LNCAP (cell line): ENCODE data around the gene SEBOX.

Experiments used
- TF ChIP-seq, protein P1 (sequence below): fragments of 450-650 bp; IDR thresholded peaks from 2 replicates; pipeline ENCODE4 v1.5.1; 2017; ENCODE audit warnings: mild to moderate bottlenecking

The SEBOX gene

DNA sequence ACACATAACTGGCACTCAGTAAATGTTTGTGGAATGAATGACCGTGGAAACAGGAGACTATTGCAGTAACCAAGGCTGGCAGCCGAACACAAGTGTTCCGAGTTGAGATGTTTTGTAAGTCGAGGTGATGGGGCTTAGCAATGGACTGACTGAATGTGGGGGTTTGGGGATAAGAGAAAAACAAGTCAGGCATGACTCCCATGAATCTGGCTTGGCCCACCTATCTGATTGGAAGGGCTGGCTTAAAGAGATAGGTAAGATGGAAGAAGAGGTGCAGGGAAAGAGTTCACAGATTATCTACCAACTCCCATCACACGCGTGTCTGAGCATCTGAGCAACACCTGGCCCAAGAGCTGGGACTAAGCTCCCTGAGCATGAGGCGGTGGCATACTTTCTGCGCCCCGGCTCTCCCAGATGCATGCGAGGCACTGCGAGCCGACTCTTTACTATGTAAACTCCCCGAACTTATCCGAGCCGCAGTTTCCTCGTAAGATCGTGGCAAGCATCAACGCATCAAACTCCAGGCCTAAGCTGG lies 30.3 kb downstream of the SEBOX start:
- TF ChIP-seq, protein P1, sequence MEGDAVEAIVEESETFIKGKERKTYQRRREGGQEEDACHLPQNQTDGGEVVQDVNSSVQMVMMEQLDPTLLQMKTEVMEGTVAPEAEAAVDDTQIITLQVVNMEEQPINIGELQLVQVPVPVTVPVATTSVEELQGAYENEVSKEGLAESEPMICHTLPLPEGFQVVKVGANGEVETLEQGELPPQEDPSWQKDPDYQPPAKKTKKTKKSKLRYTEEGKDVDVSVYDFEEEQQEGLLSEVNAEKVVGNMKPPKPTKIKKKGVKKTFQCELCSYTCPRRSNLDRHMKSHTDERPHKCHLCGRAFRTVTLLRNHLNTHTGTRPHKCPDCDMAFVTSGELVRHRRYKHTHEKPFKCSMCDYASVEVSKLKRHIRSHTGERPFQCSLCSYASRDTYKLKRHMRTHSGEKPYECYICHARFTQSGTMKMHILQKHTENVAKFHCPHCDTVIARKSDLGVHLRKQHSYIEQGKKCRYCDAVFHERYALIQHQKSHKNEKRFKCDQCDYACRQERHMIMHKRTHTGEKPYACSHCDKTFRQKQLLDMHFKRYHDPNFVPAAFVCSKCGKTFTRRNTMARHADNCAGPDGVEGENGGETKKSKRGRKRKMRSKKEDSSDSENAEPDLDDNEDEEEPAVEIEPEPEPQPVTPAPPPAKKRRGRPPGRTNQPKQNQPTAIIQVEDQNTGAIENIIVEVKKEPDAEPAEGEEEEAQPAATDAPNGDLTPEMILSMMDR, result no peak

DNA sequence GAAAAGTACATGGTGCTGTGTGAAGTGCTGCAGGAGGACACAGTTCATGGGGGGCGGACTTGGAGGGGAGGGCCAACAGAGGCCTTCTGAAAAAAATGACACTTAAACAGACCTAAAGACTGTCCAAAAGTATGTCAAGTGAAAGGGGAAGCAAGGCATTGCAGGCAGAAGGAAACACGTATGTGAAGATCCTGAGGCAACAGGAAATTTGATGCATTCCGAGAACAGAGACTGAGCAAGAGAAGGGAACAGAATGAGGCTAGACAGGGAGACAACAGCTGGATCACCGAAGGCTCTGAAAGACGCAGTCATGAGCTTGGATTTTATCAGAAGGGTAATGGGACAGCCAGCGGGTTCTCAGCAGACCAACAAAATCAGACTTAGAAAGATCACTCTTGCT lies 30.8 kb downstream of the SEBOX start:
- TF ChIP-seq, protein P1, result no peak

DNA sequence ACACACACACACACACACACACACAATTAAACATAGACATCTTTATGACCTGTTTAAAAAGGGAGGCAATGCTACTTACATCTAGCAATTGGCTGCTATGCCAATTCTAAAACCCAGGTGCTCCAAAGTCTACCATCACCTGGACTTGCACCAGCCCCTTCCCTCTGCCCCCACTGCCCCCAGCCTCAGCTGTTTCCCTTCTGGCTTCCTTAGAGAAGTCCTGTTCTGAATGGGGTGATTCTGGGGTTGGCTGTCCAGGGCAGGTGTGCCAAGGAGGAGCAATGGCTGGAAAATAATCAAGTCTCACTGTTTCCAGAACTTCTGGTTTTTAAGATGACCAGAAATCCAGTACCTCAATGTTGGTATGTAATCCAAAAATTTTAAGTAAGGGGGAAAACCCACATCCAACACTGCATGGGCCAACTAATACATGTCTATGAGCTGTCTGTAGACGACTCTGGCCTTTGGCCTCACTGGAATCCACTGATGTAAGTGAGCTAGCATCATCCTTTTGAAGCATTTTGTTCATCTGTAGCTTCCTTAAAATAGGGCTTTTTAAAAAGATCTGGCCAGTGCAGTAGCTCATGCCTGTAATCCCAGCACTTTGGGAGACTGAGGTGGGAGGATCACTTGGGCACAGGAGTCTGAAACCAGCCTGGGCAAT lies 31.8 kb downstream of the SEBOX start:
- TF ChIP-seq, protein P1, result no peak

DNA sequence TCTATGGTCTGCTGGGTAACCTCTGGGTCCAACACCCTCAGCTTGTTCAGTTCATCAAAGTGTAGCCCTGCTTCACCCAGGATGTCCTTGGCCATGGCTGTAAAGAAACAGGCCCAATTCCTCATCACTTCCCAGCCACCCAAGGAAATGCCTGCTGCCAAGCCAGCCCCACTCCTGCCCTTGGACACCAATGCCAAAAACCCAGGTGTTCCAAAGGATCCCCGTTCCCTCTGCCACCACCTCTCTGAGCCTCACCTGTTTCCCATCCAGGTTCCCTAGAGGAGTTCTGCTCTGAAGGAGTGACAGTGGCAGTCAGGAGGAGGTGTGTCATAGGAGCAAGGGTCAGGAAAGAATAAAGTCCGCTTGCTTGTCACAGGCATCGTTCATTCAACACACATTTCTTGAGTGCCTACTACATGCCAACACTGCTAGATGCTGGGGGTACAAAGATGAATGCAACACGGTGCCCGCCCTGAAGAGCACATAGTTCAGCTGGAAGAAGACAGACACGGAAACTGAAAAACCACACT lies 33.0 kb downstream of the SEBOX start:
- TF ChIP-seq, protein P1, result no peak

DNA sequence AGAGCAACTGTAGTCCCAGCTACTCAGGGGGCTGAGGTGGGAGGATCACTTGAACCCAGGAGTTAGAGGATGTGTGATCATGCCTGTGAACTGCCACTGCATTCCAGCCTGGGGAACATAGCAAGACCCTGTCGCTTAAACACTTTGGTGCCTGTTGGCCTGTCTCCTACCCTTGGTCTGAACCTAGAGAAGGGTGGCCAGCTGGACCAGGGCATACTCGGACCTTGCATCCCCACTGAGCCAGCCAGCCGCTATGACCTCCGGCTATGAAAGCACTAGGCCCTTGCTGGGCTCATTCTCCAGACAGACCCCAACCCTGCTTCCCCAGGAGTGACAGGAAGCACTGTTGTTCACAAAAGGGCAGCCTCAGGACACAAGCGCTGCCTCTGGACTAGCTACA lies 34.3 kb downstream of the SEBOX start:
- TF ChIP-seq, protein P1, result no peak

DNA sequence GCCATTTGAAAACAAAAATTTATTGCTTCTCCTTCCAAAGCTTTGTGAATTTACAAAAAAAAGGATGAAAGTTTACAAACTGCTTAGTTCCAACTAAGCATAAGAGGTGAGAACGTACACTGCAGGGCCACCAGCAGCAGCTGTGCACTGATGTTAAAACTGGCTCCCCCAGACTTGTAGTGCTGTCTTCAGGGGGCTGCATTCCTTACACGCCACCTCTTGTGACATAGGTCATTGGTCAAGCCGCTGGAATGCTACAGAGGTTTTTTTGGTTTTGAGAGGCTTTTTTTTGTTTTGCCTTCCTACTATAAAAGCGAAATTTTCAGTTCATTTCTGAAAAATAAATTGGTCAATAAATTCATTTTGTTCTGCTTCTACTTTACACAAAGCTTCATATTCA lies 36.7 kb downstream of the SEBOX start:
- TF ChIP-seq, protein P1, result no peak

DNA sequence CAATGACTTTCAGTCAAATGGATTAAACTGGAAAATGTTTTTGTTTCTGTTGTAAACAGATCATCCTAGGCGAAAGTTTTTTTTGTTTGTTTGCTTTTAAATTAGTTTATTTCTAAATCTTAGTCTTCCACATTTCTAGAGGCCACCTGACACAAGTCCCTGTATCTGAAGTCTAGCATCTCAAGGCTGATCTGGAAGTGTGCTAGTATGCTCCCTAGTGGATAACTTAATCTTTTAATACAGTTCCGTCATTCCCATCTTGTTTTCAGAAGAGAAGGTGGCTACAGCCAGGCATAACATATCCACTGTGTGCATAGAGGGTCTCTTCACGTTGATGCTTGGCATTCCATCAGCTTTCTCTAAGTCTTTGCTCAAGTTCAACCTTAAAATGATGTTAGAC lies 37.3 kb downstream of the SEBOX start:
- TF ChIP-seq, protein P1, result no peak
